H9 (cell line): Measurements from ENCODE around the gene SCGB1A1. TPM values are rescaled to one million over a fixed set of nuclear protein-coding genes. Genes with fewer than 3 reads are reported as not detected.

Source experiments
- DNase-seq: peaks from one replicate; pipeline ENCODE4 v3.0.0-alpha.2; 2017
- H2AFZ ChIP-seq: one replicate; pipeline ENCODE4 v1.6.1; 2013; ENCODE audit warnings: mild to moderate bottlenecking, low read length, control low read depth, moderate library complexity
- H2AK5ac ChIP-seq: 2 replicates; pipeline ENCODE4 v1.6.1; 2013; ENCODE audit warnings: low read length, control low read depth, mixed read lengths; ENCODE audit not compliant: insufficient read length
- H2BK120ac ChIP-seq: one replicate; pipeline ENCODE4 v1.6.1; 2013; ENCODE audit warnings: low read depth, mild to moderate bottlenecking, low read length, control low read depth, inconsistent platforms; ENCODE audit not compliant: poor library complexity, severe bottlenecking
- H2BK12ac ChIP-seq: 2 replicates; pipeline ENCODE4 v1.6.1; 2013; ENCODE audit warnings: low read length, control low read depth, mixed read lengths, low read depth; ENCODE audit not compliant: insufficient read length
- H2BK15ac ChIP-seq: 2 replicates; pipeline ENCODE4 v1.6.1; 2013; ENCODE audit warnings: low read depth, low read length, control low read depth
- H2BK20ac ChIP-seq: one replicate; pipeline ENCODE4 v1.6.1; 2013; ENCODE audit warnings: low read depth, mild to moderate bottlenecking, low read length, control low read depth, inconsistent platforms; ENCODE audit not compliant: poor library complexity, severe bottlenecking
- H2BK5ac ChIP-seq: 2 replicates; pipeline ENCODE4 v1.6.1; 2013; ENCODE audit warnings: low read length, control low read depth, mixed read lengths; ENCODE audit not compliant: insufficient read length
- H3K14ac ChIP-seq: 2 replicates; pipeline ENCODE4 v1.6.1; 2013; ENCODE audit warnings: low read length, control low read depth; ENCODE audit not compliant: insufficient read depth
- H3K18ac ChIP-seq: 2 replicates; pipeline ENCODE4 v1.6.1; 2013; ENCODE audit warnings: low read depth, mild to moderate bottlenecking, mixed read lengths, low read length, control low read depth; ENCODE audit not compliant: insufficient read length
- H3K23ac ChIP-seq: 2 replicates; pipeline ENCODE4 v1.6.1; 2013; ENCODE audit warnings: low read length, control low read depth, mixed read lengths, low read depth; ENCODE audit not compliant: insufficient read length
- H3K23me2 ChIP-seq: 2 replicates; pipeline ENCODE4 v1.6.1; 2013; ENCODE audit warnings: low read depth, mild to moderate bottlenecking, mixed read lengths, low read length, control low read depth; ENCODE audit not compliant: insufficient read length, poor library complexity, severe bottlenecking
- H3K27ac ChIP-seq: 2 replicates; pipeline ENCODE4 v1.5.1; 2013; ENCODE audit warnings: low read length, control low read depth, mixed read lengths, low read depth; ENCODE audit not compliant: insufficient read length
- H3K27me3 ChIP-seq: 2 replicates; pipeline ENCODE4 v1.6.1; 2013; ENCODE audit warnings: low read length, control low read depth, inconsistent platforms; ENCODE audit not compliant: insufficient read depth
- H3K4ac ChIP-seq: 2 replicates; pipeline ENCODE4 v1.6.1; 2013; ENCODE audit warnings: low read depth, mild to moderate bottlenecking, control low read depth, inconsistent platforms, low read length, moderate library complexity
- H3K4me1 ChIP-seq: 2 replicates; pipeline ENCODE4 v1.6.1; 2013; ENCODE audit warnings: low read length, control low read depth, inconsistent platforms; ENCODE audit not compliant: insufficient read depth
- H3K4me2 ChIP-seq: 2 replicates; pipeline ENCODE4 v1.6.1; 2013; ENCODE audit warnings: low read length, control low read depth, mixed read lengths; ENCODE audit not compliant: insufficient read length, insufficient read depth
- H3K56ac ChIP-seq: 2 replicates; pipeline ENCODE4 v1.6.1; 2013; ENCODE audit warnings: low read depth, mild to moderate bottlenecking, mixed read lengths, low read length, control low read depth; ENCODE audit not compliant: insufficient read length
- H3K79me1 ChIP-seq: 2 replicates; pipeline ENCODE4 v1.6.1; 2013; ENCODE audit warnings: low read depth, mild to moderate bottlenecking, moderate library complexity, low read length, control low read depth, inconsistent platforms; ENCODE audit not compliant: insufficient read depth, poor library complexity, severe bottlenecking
- H3K79me2 ChIP-seq: 2 replicates; pipeline ENCODE4 v1.6.1; 2013; ENCODE audit warnings: low read length, control low read depth, inconsistent platforms; ENCODE audit not compliant: insufficient read depth
- H3K9ac ChIP-seq: 2 replicates; pipeline ENCODE4 v1.6.1; 2013; ENCODE audit warnings: low read length, control low read depth, mixed read lengths; ENCODE audit not compliant: insufficient read length; ENCODE audit errors: extremely low read depth
- H3K9me3 ChIP-seq: one replicate; pipeline ENCODE4 v1.6.1; 2013; ENCODE audit warnings: low read depth, low read length, inconsistent platforms; ENCODE audit not compliant: control insufficient read depth
- H3T11ph ChIP-seq: one replicate; pipeline ENCODE4 v1.6.1; 2013; ENCODE audit warnings: mild to moderate bottlenecking, low read length, control low read depth, inconsistent platforms
- H4K20me1 ChIP-seq: one replicate; pipeline ENCODE4 v1.6.1; 2013; ENCODE audit not compliant: control insufficient read depth, insufficient read length, insufficient read depth
- H4K5ac ChIP-seq: 2 replicates; pipeline ENCODE4 v1.6.1; 2013; ENCODE audit warnings: low read depth, mild to moderate bottlenecking, mixed read lengths, low read length, control low read depth; ENCODE audit not compliant: insufficient read length
- H4K8ac ChIP-seq: replicated peaks from 2 replicates; pipeline ENCODE4 v1.6.1; 2013; ENCODE audit warnings: low read length, control low read depth, mixed read lengths, low read depth; ENCODE audit not compliant: insufficient read length
- H4K91ac ChIP-seq: 2 replicates; pipeline ENCODE4 v1.6.1; 2013; ENCODE audit warnings: low read depth, mild to moderate bottlenecking, moderate library complexity, mixed read lengths, low read length, control low read depth; ENCODE audit not compliant: insufficient read length
- H3K27ac Mint-ChIP-seq, 3 experiments: 2 replicates in 2 of 3; 3 replicates in 1 of 3; pipeline ENCODE4 v1.8.0; 2020 to 2021; ENCODE audit warnings: mixed read lengths in 3 of 3, mild to moderate bottlenecking in 1 of 3, moderate library complexity in 1 of 3
- H3K27me3 Mint-ChIP-seq: 2 replicates; pipeline ENCODE4 v1.8.0; 2021; ENCODE audit warnings: low read depth, mild to moderate bottlenecking, moderate library complexity, mixed read lengths
- H3K36me3 Mint-ChIP-seq, 3 experiments: 2 replicates in 2 of 3; 3 replicates in 1 of 3; pipeline ENCODE4 v1.8.0; 2020 to 2021; ENCODE audit warnings: low read depth in 3 of 3, mixed read lengths in 3 of 3; ENCODE audit not compliant: insufficient read depth in 1 of 3
- H3K4me1 Mint-ChIP-seq, 2 experiments: 2 replicates each; pipeline ENCODE4 v1.8.0; 2020; ENCODE audit warnings: mixed read lengths in 2 of 2
- H3K4me3 Mint-ChIP-seq, 2 experiments: 2 replicates in 1 of 2; 3 replicates in 1 of 2; pipeline ENCODE4 v1.8.0; 2020 to 2021; ENCODE audit warnings: mild to moderate bottlenecking in 2 of 2, mixed read lengths in 2 of 2, moderate library complexity in 1 of 2
- H3K9me3 Mint-ChIP-seq, 2 experiments: 2 replicates in 1 of 2; 3 replicates in 1 of 2; pipeline ENCODE4 v1.8.0; 2020; ENCODE audit warnings: mild to moderate bottlenecking in 2 of 2, mixed read lengths in 2 of 2, moderate library complexity in 1 of 2
- WGBS: extraction: QIAGEN DNeasy Blood & Tissue Kit; methylation state at CpG from one replicate; pipeline ENCODE4 v1.1.7; 2013; ENCODE audit warnings: missing lambda C conversion rate, low lambda C conversion rate, mixed read lengths; ENCODE audit not compliant: insufficient read length; ENCODE audit errors: extremely low coverage; 5-methylcytosine and 5-hydroxymethylcytosine counted together
- total RNA-seq: library from RNA; stranded (reverse); gene quantifications from 2 replicates; pipeline ENCODE4 v1.2.1, GENCODE V29; 2021
- TF ChIP-seq, protein P1 (sequence below): fragments of 200-600 bp; sonication (generic); conservative IDR thresholded peaks from 3 replicates; pipeline ENCODE4 v1.8.0; 2021; ENCODE audit warnings: antibody characterized with exemption, mild to moderate bottlenecking

Gene SCGB1A1
- total RNA-seq, 1 experiment from 2014 or later = not detected

GRCh38 chr11:62443390-62444235 lies 24.8 kb downstream of the SCGB1A1 start:
- H3K4ac ChIP-seq = no peak overlapping the region
- no peak overlapping the region for H3K27ac ChIP-seq
- no CpG with 5 or more reads among the region's 17 CpGs for WGBS
- no peak overlapping the region for H3K14ac ChIP-seq
- H3K9me3 ChIP-seq = no peaks in the 10 kb centered on the region
- TF ChIP-seq, protein P1, sequence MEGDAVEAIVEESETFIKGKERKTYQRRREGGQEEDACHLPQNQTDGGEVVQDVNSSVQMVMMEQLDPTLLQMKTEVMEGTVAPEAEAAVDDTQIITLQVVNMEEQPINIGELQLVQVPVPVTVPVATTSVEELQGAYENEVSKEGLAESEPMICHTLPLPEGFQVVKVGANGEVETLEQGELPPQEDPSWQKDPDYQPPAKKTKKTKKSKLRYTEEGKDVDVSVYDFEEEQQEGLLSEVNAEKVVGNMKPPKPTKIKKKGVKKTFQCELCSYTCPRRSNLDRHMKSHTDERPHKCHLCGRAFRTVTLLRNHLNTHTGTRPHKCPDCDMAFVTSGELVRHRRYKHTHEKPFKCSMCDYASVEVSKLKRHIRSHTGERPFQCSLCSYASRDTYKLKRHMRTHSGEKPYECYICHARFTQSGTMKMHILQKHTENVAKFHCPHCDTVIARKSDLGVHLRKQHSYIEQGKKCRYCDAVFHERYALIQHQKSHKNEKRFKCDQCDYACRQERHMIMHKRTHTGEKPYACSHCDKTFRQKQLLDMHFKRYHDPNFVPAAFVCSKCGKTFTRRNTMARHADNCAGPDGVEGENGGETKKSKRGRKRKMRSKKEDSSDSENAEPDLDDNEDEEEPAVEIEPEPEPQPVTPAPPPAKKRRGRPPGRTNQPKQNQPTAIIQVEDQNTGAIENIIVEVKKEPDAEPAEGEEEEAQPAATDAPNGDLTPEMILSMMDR = no peak
- Mint-ChIP-seq H3K36me3 (no peaks in the 10 kb centered on the region), H3K9me3 (no peaks in the 10 kb centered on the region), H3K27me3 (peaks cover 12% of the 10 kb centered on the region), H3K4me1 (peaks cover 3 to 9% of the 10 kb centered on the region in 2 experiments), H3K4me3 (no peak overlapping the region), H3K27ac (no peak overlapping the region; a peak in 1 of 7 replicates)
- no peak overlapping the region for H3K4me2 ChIP-seq
- no peak overlapping the region for H4K5ac ChIP-seq
- no peak overlapping the region for H2BK20ac ChIP-seq
- H3K79me2 ChIP-seq = no peaks in the 10 kb centered on the region; the same call in 1 of the 2 replicates
- no peak overlapping the region for H4K91ac ChIP-seq
- H3K23ac ChIP-seq = no peak overlapping the region
- H3T11ph ChIP-seq = no peak overlapping the region
- no peak overlapping the region for H3K9ac ChIP-seq
- no peak overlapping the region for H2AK5ac ChIP-seq
- no peaks in the 10 kb centered on the region for H3K27me3 ChIP-seq
- H3K79me1 ChIP-seq = no peaks in the 10 kb centered on the region
- no peak overlapping the region for H4K8ac ChIP-seq
- no peak overlapping the region for H2BK12ac ChIP-seq
- H3K23me2 ChIP-seq = no peaks in the 10 kb centered on the region
- H2BK15ac ChIP-seq = no peak overlapping the region
- no peak overlapping the region for H2BK5ac ChIP-seq
- H3K56ac ChIP-seq = no peak overlapping the region
- no peak for DNase-seq
- H3K4me1 ChIP-seq = no peaks in the 10 kb centered on the region; the same call in 1 of the 2 replicates
- H3K18ac ChIP-seq = no peak overlapping the region
- H2BK120ac ChIP-seq = no peak overlapping the region
- H2AFZ ChIP-seq = no peak overlapping the region
- no peaks in the 10 kb centered on the region for H4K20me1 ChIP-seq
